Activated gamma-delta T cell treated with anti-CD3 and anti-CD28 coated beads, Interleukin-2, amount 50 U/mL, for 16 hours (primary cell): ENCODE data around the gene PXYLP1.

Source experiments
- DNase-seq: peaks from one replicate; pipeline ENCODE4 v3.0.0-alpha.2; 2020; ENCODE audit warnings: low read depth

The PXYLP1 gene

GRCh38 chr3:141228395-141228794 lies 3.2 kb upstream of the PXYLP1 start:
- no peak for DNase-seq

GRCh38 chr3:141229132-141229531 lies 2.5 kb upstream of the PXYLP1 start:
- DNase-seq = no peak

- DNase-seq = no peak
Observed at GRCh38 chr3:141230293-141230692, 1.3 kb upstream of the PXYLP1 start.

- DNase-seq = no peak
Observed at GRCh38 chr3:141231952-141232823, 563 bp downstream of the PXYLP1 start.

- DNase-seq = no peak
Observed at GRCh38 chr3:141233457-141234161, 2.0 kb downstream of the PXYLP1 start.

GRCh38 chr3:141234283-141234682 lies 2.7 kb downstream of the PXYLP1 start:
- DNase-seq = no peak

GRCh38 chr3:141235661-141236171 lies 4.1 kb downstream of the PXYLP1 start:
- no peak for DNase-seq

- DNase-seq = no peak
Observed at GRCh38 chr3:141236361-141236760, 4.7 kb downstream of the PXYLP1 start.

GRCh38 chr3:141237701-141238521 lies 6.3 kb downstream of the PXYLP1 start:
- DNase-seq = no peak

- DNase-seq = no peak
Observed at GRCh38 chr3:141239511-141240281, 8.1 kb downstream of the PXYLP1 start.

GRCh38 chr3:141240286-141240685 lies 8.7 kb downstream of the PXYLP1 start:
- DNase-seq = no peak

- no peak for DNase-seq
Observed at GRCh38 chr3:141240687-141241615, 9.3 kb downstream of the PXYLP1 start.

GRCh38 chr3:141241616-141242376 lies 10.2 kb downstream of the PXYLP1 start:
- DNase-seq = no peak

- no peak for DNase-seq
Observed at GRCh38 chr3:141242377-141243092, 10.9 kb downstream of the PXYLP1 start.

- DNase-seq = peak; percentile 55
Observed at GRCh38 chr3:141243271-141243707, 11.7 kb downstream of the PXYLP1 start.

GRCh38 chr3:141246224-141246957 lies 14.8 kb downstream of the PXYLP1 start:
- DNase-seq = no peak

GRCh38 chr3:141246958-141247301 lies 15.3 kb downstream of the PXYLP1 start:
- no peak for DNase-seq

GRCh38 chr3:141248064-141248463 lies 16.4 kb downstream of the PXYLP1 start:
- no peak for DNase-seq
